HEK293 (cell line): ENCODE data around the gene PTS.

ENCODE experiments used
- MEIS1 ChIP-seq: sonication (generic); formaldehyde crosslinking; IDR thresholded peaks from 2 replicates; pipeline ENCODE4 v1.8.1; 2022; ENCODE audit warnings: missing genetic modification reagents, mild to moderate bottlenecking, borderline replicate concordance
- RBAK ChIP-seq: fragments of 450-650 bp; formaldehyde crosslinking; IDR thresholded peaks from 2 replicates; pipeline ENCODE4 v1.5.1; 2016; ENCODE audit warnings: missing biosample characterization, missing genetic modification characterization
- ZNF214 ChIP-seq: fragments of 450-650 bp; formaldehyde crosslinking; IDR thresholded peaks from 2 replicates; pipeline ENCODE4 v1.5.1; 2017; ENCODE audit warnings: missing biosample characterization, mild to moderate bottlenecking, missing genetic modification characterization, borderline replicate concordance
- ZNF335 ChIP-seq: fragments of 450-650 bp; formaldehyde crosslinking; conservative IDR thresholded peaks from 2 replicates; pipeline ENCODE4 v1.5.1; 2016; ENCODE audit warnings: missing biosample characterization, missing genetic modification characterization
- ZNF549 ChIP-seq: fragments of 450-650 bp; IDR thresholded peaks from 2 replicates; pipeline ENCODE4 v1.5.1; 2018; ENCODE audit warnings: missing biosample characterization, missing genetic modification characterization, mild to moderate bottlenecking, inconsistent platforms, moderate library complexity
- TF ChIP-seq, protein P1 (sequence below): fragments of 450-650 bp; formaldehyde crosslinking; IDR thresholded peaks from 2 replicates; pipeline ENCODE4 v1.5.1; 2016; ENCODE audit warnings: missing biosample characterization, missing genetic modification characterization
- TF ChIP-seq, protein P2 (sequence below): fragments of 450-650 bp; IDR thresholded peaks from 2 replicates; pipeline ENCODE4 v1.5.1; 2018; ENCODE audit warnings: missing biosample characterization, mild to moderate bottlenecking, missing genetic modification characterization

DNA sequence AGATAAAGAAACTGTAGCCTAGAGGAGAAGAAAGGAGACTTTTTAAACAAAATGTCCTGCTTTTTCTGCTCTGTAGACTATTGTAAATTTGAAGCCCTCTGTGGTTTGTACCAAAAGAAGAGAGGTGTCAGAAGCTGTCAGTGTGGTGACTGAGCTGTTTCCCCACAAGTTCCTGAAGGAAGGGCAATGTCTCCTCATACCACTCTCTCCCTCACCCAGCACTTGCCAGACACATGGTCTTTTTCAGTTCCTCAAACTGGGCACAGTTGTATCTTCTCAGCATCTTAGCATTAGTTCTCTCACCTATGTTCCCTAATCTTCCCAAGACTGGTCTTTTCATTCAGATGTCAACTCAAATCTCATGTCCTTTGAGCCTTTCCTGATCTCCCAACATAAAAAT, 46.6 kb upstream of the PTS start:
- TF ChIP-seq, protein P1, sequence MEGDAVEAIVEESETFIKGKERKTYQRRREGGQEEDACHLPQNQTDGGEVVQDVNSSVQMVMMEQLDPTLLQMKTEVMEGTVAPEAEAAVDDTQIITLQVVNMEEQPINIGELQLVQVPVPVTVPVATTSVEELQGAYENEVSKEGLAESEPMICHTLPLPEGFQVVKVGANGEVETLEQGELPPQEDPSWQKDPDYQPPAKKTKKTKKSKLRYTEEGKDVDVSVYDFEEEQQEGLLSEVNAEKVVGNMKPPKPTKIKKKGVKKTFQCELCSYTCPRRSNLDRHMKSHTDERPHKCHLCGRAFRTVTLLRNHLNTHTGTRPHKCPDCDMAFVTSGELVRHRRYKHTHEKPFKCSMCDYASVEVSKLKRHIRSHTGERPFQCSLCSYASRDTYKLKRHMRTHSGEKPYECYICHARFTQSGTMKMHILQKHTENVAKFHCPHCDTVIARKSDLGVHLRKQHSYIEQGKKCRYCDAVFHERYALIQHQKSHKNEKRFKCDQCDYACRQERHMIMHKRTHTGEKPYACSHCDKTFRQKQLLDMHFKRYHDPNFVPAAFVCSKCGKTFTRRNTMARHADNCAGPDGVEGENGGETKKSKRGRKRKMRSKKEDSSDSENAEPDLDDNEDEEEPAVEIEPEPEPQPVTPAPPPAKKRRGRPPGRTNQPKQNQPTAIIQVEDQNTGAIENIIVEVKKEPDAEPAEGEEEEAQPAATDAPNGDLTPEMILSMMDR (tag by site-specific recombination) = no peak
- TF ChIP-seq MEIS1 (CRISPR knock-in tag) (no peak), RBAK (tag by site-specific recombination) (no peak), ZNF214 (tag by site-specific recombination) (no peak), ZNF549 (no peak), ZNF335 (tag by site-specific recombination) (no peak)
- TF ChIP-seq, protein P2, sequence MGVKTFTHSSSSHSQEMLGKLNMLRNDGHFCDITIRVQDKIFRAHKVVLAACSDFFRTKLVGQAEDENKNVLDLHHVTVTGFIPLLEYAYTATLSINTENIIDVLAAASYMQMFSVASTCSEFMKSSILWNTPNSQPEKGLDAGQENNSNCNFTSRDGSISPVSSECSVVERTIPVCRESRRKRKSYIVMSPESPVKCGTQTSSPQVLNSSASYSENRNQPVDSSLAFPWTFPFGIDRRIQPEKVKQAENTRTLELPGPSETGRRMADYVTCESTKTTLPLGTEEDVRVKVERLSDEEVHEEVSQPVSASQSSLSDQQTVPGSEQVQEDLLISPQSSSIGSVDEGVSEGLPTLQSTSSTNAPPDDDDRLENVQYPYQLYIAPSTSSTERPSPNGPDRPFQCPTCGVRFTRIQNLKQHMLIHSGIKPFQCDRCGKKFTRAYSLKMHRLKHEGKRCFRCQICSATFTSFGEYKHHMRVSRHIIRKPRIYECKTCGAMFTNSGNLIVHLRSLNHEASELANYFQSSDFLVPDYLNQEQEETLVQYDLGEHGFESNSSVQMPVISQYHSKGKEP = no peak
